Coronary artery (tissue), 2 donors: ENCODE data around the gene IRF2BP1.

Experiments used
- DNase-seq: peaks from one replicate; pipeline ENCODE4 v3.0.0-alpha.2; 2017; ENCODE audit warnings: low spot score
- H3K27ac ChIP-seq, 2 donors: fragments of 200-600 bp; sonication (generic); one replicate each; pipeline ENCODE4 v1.5.1; 2016 to 2019
- H3K4me3 ChIP-seq: fragments of 200-600 bp; sonication (generic); 2 replicates; pipeline ENCODE4 v1.5.1; 2016; ENCODE audit warnings: mild to moderate bottlenecking, moderate library complexity
- TF ChIP-seq, protein P1 (sequence below): fragments of 200-600 bp; sonication (generic); IDR thresholded peaks from one replicate; pipeline ENCODE4 v1.5.1; 2019; ENCODE audit warnings: antibody characterized with exemption

Gene IRF2BP1

DNA sequence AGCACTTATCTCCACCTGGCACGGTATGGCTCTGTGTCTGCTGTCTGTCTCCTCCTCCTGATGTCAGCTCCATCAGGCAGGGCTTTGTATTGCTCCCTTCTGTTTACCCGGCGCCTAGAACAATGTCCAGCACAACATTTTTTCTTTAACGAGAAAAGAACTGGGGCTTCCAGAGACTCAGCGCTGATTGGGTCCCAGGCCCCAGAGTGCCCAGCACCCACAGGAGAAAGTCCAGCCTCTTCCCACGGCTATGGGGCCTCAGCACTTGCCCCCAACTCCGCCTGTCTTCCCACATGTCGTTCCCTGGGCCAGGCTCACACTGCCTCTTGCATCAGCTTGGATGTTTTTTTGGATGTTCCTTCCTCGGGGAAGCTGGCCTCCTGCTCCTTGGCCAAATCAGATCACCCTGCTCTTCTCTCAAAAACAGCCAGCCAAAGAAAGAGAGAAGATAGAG is 9.6 kb upstream of the IRF2BP1 start:
- no peak for DNase-seq
- Histone ChIP-seq H3K27ac (no peak overlapping the region), H3K4me3 (no peak overlapping the region)
- TF ChIP-seq, protein P1, sequence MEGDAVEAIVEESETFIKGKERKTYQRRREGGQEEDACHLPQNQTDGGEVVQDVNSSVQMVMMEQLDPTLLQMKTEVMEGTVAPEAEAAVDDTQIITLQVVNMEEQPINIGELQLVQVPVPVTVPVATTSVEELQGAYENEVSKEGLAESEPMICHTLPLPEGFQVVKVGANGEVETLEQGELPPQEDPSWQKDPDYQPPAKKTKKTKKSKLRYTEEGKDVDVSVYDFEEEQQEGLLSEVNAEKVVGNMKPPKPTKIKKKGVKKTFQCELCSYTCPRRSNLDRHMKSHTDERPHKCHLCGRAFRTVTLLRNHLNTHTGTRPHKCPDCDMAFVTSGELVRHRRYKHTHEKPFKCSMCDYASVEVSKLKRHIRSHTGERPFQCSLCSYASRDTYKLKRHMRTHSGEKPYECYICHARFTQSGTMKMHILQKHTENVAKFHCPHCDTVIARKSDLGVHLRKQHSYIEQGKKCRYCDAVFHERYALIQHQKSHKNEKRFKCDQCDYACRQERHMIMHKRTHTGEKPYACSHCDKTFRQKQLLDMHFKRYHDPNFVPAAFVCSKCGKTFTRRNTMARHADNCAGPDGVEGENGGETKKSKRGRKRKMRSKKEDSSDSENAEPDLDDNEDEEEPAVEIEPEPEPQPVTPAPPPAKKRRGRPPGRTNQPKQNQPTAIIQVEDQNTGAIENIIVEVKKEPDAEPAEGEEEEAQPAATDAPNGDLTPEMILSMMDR, result no peak

- no peak for DNase-seq
- TF ChIP-seq, protein P1, result no peak
- Histone ChIP-seq H3K4me3 (no peak overlapping the region), H3K27ac (no peak overlapping the region)
Observed at GRCh38 chr19:45890877-45891276, 4.9 kb upstream of the IRF2BP1 start.

DNA sequence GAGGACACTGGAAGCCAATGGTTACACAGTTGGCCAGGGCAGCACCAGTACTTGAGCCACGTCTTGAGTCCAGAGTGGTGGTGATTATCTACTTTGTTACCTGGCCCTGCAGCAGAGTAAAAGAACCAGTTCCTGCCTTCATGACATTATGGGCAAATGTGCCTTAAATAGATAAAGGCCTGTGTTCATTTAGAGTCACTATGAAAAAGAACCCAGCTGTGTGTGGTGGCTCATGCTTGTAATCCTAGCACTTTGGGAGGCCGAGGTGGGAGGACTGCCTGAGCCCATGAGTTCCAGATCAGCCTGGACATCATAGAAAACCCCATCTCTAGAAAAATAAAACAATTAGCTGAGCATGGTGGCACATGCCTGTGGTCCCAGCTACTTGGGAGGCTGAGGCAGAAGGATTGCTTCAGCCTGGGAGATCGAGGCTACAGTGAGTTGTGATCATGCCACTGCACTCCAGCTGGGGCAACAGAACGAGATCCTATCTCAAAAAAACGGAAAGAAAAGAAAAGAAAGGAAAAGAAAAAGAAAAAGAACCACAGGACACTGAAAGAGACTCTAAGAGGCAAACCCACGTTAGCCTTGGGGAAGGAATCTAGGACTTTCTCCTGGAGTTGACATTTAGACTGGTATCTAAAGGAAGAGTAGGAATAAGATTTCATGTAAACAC is 3.4 kb upstream of the IRF2BP1 start:
- H3K27ac ChIP-seq, result no peak overlapping the region
- H3K4me3 ChIP-seq, result no peak overlapping the region
- TF ChIP-seq, protein P1, result no peak
- DNase-seq, result no peak

- peak overlapping the region; percentile 86 for H3K4me3 ChIP-seq
- no peak for DNase-seq
- TF ChIP-seq, protein P1, result no peak
Observed at GRCh38 chr19:45887200-45887710, 1.3 kb upstream of the IRF2BP1 start.

GRCh38 chr19:45886427-45887199 is 672 bp upstream of the IRF2BP1 start:
- DNase-seq, result peak; percentile 93
- TF ChIP-seq, protein P1, result no peak
- peak overlapping the region; percentile 73 to 93 for H3K27ac ChIP-seq
- H3K4me3 ChIP-seq, result peak overlapping the region; percentile 86

More at GRCh38 chr19:45887200-45887710, 1.3 kb upstream of the IRF2BP1 start:
- H3K27ac ChIP-seq, result peak overlapping the region; percentile 73 to 93

GRCh38 chr19:45884682-45885555 is 1.0 kb downstream of the IRF2BP1 start:
- peak overlapping the region; percentile 86 for H3K4me3 ChIP-seq
- DNase-seq, result no peak

More at GRCh38 chr19:45884682-45885555, 1.0 kb downstream of the IRF2BP1 start:
- TF ChIP-seq, protein P1, result no peak
- peak overlapping the region; percentile 73 to 93 for H3K27ac ChIP-seq
